Measurements from ENCODE around the gene ARHGAP15.

Gene ARHGAP15

GRCh38 chr2:143225931-143226330, 96.7 kb downstream of the ARHGAP15 start:
- DNase-seq (ENCODE audit: low read depth in 2 of 2), result no peak

- DNase-seq (ENCODE audit: low read depth in 2 of 2), result no peak
These were observed 97.7 kb downstream of the ARHGAP15 start for GRCh38 chr2:143226714-143227541.

GRCh38 chr2:143229411-143229810, 100.2 kb downstream of the ARHGAP15 start:
- DNase-seq (ENCODE audit: low read depth in 2 of 2), result no peak

GRCh38 chr2:143229952-143230351, 100.7 kb downstream of the ARHGAP15 start:
- no peak for DNase-seq (ENCODE audit: low read depth in 2 of 2)

- DNase-seq (ENCODE audit: low read depth in 2 of 2), result no peak
These were observed 101.5 kb downstream of the ARHGAP15 start for GRCh38 chr2:143230506-143231253.

- DNase-seq (ENCODE audit: low read depth in 2 of 2), result no peak
These were observed 102.0 kb downstream of the ARHGAP15 start for GRCh38 chr2:143231254-143231645.

- no peak for DNase-seq (ENCODE audit: low read depth in 2 of 2)
These were observed 108.0 kb downstream of the ARHGAP15 start for GRCh38 chr2:143237146-143237777.

GRCh38 chr2:143241403-143242088, 112.3 kb downstream of the ARHGAP15 start:
- no peak for DNase-seq (ENCODE audit: low read depth in 2 of 2)

GRCh38 chr2:143246246-143246645, 117.0 kb downstream of the ARHGAP15 start:
- DNase-seq (ENCODE audit: low read depth in 2 of 2), result no peak

- no peak for DNase-seq (ENCODE audit: low read depth in 2 of 2)
These were observed 117.9 kb downstream of the ARHGAP15 start for GRCh38 chr2:143246815-143247744.

- DNase-seq (ENCODE audit: low read depth in 2 of 2), result no peak
These were observed 119.4 kb downstream of the ARHGAP15 start for GRCh38 chr2:143248631-143249030.

GRCh38 chr2:143251681-143252080, 122.5 kb downstream of the ARHGAP15 start:
- no peak for DNase-seq (ENCODE audit: low read depth in 2 of 2)

- DNase-seq (ENCODE audit: low read depth in 2 of 2), result no peak
These were observed 123.1 kb downstream of the ARHGAP15 start for GRCh38 chr2:143252138-143252907.

- DNase-seq (ENCODE audit: low read depth in 2 of 2), result no peak
These were observed 124.9 kb downstream of the ARHGAP15 start for GRCh38 chr2:143254110-143254509.

- no peak for DNase-seq (ENCODE audit: low read depth in 2 of 2)
These were observed 125.9 kb downstream of the ARHGAP15 start for GRCh38 chr2:143255086-143255485.

- no peak for DNase-seq (ENCODE audit: low read depth in 2 of 2)
These were observed 126.7 kb downstream of the ARHGAP15 start for GRCh38 chr2:143255899-143256298.

- DNase-seq (ENCODE audit: low read depth in 2 of 2), result no peak
These were observed 129.1 kb downstream of the ARHGAP15 start for GRCh38 chr2:143258126-143258892.

- peak in 1 of 2 donors; percentile 63 for DNase-seq (ENCODE audit: low read depth in 2 of 2)
These were observed 130.2 kb downstream of the ARHGAP15 start for GRCh38 chr2:143259368-143259958.

- peak in 1 of 2 donors; percentile 34 for DNase-seq (ENCODE audit: low read depth in 2 of 2)
These were observed 132.8 kb downstream of the ARHGAP15 start for GRCh38 chr2:143261986-143262385.

Data from stimulated activated CD4-positive, alpha-beta T cell treated with anti-CD3 and anti-CD28 coated beads, Interleukin-15, amount 100 ng/mL, for 48 hours (primary cell).